Kidney glomerular epithelial cell (primary cell): ENCODE results near the gene LDLRAD4.

ENCODE experiments used
- DNase-seq: peaks from one replicate; lab custom pipeline; 2025; lab: John Stamatoyannopoulos, UW

The LDLRAD4 gene

GRCh38 chr18:13617826-13618515 lies 399.4 kb downstream of the LDLRAD4 start:
- no peak for DNase-seq

DNA sequence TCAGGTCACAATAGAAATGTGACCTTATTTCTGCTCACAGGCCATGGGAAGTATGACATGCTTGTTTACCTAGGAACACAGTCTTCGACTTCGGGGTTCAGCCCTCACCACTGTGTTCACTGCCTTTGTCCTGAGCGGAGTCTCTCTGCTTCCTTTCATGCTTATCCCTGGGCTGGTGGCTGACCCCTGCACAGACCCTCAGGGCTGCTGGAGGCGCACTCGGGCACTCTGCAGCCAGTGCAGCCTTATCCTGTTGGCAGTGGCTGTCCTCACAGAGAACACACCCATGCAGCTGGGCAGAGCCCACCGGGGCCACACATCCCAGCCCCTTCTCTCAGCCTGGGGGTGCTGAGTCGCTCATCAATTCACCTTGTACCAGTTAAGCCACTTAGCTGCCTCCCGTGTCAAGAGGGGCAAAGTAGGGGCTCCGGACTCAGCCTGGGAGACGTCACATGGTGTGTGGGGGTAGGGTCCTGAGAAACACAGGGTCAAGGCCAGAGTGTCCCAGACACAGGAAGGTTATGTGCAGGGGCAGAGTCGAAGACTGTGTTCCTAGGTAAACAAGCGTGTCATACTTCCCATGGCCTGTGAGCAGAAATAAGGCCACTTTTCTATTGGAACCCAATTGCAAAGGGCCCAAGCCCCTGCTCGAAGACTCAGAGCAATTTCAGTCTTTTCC lies 400.3 kb downstream of the LDLRAD4 start:
- DNase-seq: no peak

DNA sequence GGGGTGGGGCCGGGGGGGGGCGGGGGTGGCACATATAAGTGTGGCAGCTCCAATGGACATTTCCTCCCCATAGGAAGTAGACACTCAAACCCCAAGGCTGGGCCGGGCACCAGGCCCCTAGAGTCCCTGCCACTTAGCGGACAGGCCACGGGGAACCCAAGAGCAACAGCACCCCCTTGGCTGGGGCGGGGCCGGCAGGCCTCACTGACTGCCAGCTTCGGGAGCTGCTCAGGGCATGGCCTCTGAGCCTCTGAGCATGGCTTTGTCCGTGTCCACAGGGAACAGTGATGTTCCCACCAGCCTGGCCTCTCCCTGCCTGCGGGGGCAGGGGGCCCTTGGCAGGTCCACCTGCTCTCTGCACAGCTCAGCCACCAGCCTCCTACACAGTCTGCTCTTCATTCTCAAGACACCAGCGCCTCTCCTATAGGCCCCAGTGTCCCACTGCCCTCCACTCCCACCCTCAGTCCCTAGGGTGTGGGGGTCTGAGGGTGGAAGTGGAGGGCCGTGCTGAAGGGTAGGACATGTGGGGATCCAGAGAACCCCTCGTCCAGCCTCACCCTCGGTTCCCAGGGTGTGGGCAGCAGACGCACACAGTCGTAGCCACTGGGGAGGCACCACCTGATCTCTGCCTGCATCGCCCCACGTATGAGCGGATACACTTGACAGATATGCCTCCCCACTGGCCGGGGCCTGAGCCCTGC lies 401.1 kb downstream of the LDLRAD4 start:
- DNase-seq: no peak

- DNase-seq: no peak
Observed at GRCh38 chr18:13620206-13620672, 401.7 kb downstream of the LDLRAD4 start.

DNA sequence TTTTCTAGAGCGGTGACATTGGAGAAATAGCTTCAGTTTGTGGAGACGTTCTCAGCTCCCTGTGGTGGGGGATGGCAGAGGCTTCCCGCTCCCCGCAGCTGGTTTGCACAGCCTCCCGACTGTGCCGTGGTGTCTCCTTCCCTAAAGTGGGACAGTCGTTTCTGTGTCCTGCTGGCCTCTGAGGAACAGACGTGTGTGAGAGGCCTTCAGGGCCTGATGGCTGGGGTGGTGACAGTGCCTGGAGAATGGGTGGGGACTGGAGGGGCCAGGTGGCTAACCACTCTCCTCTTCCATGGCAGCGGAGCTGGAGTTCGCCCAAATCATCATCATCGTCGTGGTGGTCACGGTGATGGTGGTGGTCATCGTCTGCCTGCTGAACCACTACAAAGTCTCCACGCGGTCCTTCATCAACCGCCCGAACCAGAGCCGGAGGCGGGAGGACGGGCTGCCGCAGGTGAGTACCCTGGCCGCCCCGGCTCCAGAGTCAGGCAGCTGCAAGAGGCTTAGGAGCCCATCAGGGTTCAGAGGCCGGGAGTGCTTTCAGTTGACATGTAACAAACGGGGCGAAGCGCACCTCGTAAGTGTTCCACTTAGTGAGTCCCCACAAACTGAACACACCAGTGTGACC lies 402.4 kb downstream of the LDLRAD4 start:
- no peak for DNase-seq

DNA sequence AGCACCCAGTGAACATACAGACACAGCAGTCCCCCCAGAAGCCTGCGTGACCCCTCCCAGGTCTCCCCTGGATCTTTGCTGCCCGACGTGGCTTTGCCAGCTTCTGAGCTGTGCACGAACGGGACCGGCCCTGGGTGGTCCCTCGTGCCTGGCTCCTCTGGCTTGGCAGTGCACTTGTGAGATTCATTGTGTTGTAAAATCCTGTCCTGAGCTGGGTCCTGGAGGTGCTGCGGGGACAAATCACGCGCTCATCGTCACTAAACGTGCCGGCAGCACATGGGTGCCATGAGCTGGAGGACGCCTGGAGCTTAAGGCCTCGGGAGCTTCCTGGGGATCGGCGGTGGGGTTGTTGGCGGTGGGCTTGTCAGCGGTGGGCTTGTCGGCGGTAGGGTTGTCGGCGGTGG lies 402.9 kb downstream of the LDLRAD4 start:
- DNase-seq: no peak

DNA sequence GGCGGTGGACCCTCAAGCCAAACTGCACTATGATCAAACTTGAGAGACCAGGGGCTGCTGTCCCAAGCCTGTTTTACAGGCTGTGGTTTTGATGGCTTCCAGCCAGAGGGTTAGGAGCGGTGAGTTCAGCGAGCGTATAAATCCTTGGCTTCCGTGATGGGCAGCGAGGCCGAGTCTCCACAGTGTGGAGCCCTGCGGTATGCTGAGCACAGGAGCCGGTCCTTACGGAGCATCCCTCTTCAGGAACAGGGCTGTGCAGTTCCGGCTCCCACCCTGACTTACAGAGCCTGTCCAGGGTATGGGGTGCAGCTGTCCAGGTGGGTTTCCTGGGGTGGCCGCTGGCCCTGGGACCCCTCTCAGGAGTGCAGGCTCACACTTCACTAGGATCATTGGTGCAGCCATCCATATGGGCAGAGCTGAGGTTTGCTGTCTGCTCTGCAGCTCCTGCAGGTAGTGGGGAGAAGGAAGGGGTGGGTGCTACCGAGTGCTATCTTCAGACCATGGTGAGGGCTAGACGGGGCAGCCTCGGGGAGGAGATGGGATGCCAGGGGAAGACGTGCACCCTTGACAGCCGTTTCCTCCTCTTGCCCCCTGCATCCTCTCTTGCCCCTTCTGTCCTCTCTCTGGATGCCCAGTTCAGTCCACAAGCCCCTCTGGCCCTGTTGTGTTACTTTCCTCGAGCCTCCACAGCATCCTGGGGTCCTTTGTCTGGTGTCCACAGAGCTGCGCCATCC lies 403.5 kb downstream of the LDLRAD4 start:
- DNase-seq: no peak

GRCh38 chr18:13622751-13623150 lies 404.2 kb downstream of the LDLRAD4 start:
- no peak for DNase-seq

GRCh38 chr18:13623348-13623747 lies 404.8 kb downstream of the LDLRAD4 start:
- no peak for DNase-seq

GRCh38 chr18:13623871-13624270 lies 405.3 kb downstream of the LDLRAD4 start:
- no peak for DNase-seq

DNA sequence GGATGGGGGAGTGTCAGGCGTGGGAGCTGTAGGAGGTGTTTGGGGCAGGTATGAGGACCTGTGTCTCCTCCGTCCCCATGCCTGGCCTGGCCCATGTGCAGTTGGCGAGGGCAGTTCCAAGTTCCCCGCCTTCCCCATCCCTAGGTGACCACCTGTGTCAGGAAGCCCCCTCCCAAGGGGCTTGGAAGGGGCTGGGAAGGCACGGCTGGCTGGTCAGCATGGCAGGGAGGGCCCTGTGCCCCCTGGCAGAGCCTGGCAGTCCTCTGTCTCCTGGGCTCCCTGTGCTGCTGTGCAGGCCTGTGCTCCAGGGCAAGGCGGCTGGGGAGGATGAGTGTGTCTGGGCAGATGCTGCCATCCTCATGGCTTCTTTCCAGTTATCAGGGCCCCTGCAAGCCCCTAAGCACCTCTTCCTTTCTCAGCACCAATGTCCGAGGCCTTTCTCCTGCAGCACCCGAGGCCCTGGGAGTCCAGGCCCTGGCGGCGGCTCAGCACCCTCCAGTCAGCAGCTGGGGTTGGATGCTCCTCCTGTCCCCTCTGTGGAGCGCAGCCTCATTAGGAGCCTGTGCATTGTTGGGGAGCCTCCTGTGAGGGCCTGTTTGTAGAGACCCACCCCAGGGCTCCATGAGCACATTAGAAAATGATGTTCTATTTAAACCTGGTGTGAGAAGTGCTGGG lies 406.1 kb downstream of the LDLRAD4 start:
- DNase-seq: no peak

- no peak for DNase-seq
Observed at GRCh38 chr18:13625355-13625754, 406.8 kb downstream of the LDLRAD4 start.

GRCh38 chr18:13625843-13626543 lies 407.4 kb downstream of the LDLRAD4 start:
- no peak for DNase-seq

- DNase-seq: no peak
Observed at GRCh38 chr18:13626544-13626908, 408.0 kb downstream of the LDLRAD4 start.

GRCh38 chr18:13627639-13628038 lies 409.1 kb downstream of the LDLRAD4 start:
- DNase-seq: no peak

DNA sequence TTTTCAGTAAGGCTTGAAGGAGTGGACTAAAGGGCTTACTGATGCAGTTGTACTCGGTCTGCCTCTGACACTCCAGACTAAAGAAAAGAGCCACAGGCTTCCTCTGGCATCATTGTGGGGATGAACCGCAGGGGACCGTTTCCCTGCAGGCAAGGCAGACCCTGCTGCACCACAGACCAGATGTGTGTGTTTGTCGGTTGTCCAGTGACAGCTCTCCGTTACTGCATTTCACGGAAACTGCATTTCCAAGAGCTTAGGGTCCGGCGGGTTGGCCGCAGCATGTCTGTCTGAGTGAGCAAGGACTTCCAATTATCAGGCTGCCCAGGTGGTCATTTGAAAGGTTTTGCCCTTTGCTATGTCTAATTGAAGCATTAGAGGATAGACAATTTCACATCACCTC lies 409.7 kb downstream of the LDLRAD4 start:
- no peak for DNase-seq

- DNase-seq: peak; percentile 45
Observed at GRCh38 chr18:13629841-13630715, 411.5 kb downstream of the LDLRAD4 start.

DNA sequence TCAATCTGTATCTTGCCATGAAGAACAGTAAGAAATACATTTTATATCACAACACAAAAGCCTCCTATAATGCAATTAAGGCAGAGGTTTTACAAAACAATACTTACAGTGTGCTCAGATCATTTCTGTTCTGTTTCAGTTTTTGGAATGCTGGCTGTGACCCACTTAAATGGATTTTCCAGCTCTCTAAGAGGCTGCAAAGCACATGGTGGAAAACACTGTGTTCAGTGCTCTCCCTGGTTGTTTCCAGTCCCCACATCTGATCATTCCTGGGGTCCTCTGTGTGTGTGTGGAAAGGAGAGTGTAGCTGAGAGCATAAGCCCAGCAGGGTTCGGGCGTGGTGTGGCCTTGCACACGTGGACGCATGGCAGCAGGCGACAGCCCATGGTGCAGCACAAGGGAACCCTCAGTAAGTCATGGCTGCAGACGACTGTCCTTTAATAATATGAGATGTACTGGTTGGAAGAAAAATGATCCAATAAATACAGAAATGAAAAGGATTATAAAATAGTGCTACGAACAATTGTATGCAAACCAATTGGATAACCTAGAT lies 412.2 kb downstream of the LDLRAD4 start:
- DNase-seq: no peak

DNA sequence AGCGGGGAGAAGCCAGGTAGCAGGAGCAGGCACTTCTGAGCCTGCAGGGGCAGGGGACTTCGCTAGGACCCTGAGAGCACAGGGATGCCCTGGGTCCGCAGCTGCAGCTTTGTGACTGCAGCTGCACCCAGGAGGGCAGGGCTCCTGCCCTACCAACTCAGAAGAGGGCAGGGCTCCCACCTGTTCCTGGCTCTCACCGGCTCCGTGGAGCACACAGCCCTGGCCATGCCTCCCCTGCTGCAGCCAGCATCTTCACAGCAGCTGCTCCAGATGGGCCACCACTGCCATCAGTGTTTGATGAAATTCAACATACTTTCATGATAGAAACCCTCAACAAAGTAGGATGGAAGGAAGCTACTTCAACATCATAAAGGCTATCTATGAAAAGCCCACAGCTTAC lies 415.1 kb downstream of the LDLRAD4 start:
- no peak for DNase-seq
